ENCODE measurements around the gene SLC37A1. TPM values are rescaled to one million over a fixed set of nuclear protein-coding genes. Genes with fewer than 3 reads are reported as not detected.

SLC37A1 gene
- total RNA-seq, 4 donors from 2014 or later, result 4.0 to 5.8 (median 5.1) TPM

- TF ChIP-seq CTCF (IDR thresholded peaks at IDR 0.05; ENCODE audit: low read depth), result no peak
These were observed 70.6 kb downstream of the SLC37A1 start for GRCh38 chr21:42584296-42584641.

- TF ChIP-seq CTCF (IDR thresholded peaks at IDR 0.05; ENCODE audit: low read depth), result no peak
These were observed 72.2 kb downstream of the SLC37A1 start for GRCh38 chr21:42585881-42586280.

GRCh38 chr21:42586406-42586805 is 72.8 kb downstream of the SLC37A1 start:
- no peak for TF ChIP-seq CTCF (IDR thresholded peaks at IDR 0.05; ENCODE audit: low read depth)

- TF ChIP-seq CTCF (IDR thresholded peaks at IDR 0.05; ENCODE audit: low read depth), result no peak
These were observed 73.4 kb downstream of the SLC37A1 start for GRCh38 chr21:42587036-42587435.

- no peak for TF ChIP-seq CTCF (IDR thresholded peaks at IDR 0.05; ENCODE audit: low read depth)
These were observed 76.9 kb downstream of the SLC37A1 start for GRCh38 chr21:42590431-42591131.

- TF ChIP-seq CTCF (IDR thresholded peaks at IDR 0.05; ENCODE audit: low read depth), result no peak
These were observed 77.7 kb downstream of the SLC37A1 start for GRCh38 chr21:42591170-42591869.

- TF ChIP-seq CTCF (IDR thresholded peaks at IDR 0.05; ENCODE audit: low read depth), result no peak
These were observed 78.6 kb downstream of the SLC37A1 start for GRCh38 chr21:42592156-42592820.

Measured in subcutaneous adipose tissue (tissue), 4 donors.